AG04450 (cell line): ENCODE measurements around the gene RAB7B. TPM values are rescaled to one million over a fixed set of nuclear protein-coding genes. Genes with fewer than 3 reads are reported as not detected.

Experiments
- CTCF ChIA-PET: fragments of 300-600, 350-600 bp; formaldehyde crosslinking; extraction: SDS; loops from one replicate; lab custom pipeline; 2022; ENCODE audit warnings: antibody characterized with exemption, inconsistent platforms; lab: Charles Lee
- POLR2A ChIA-PET: fragments of 350-600 bp; formaldehyde crosslinking; extraction: SDS; loops from one replicate; lab custom pipeline; 2021; ENCODE audit warnings: antibody characterized with exemption, inconsistent platforms; lab: Yijun Ruan, JAX
- DNase-seq: peaks from one replicate; pipeline ENCODE4 v3.0.0-alpha.2; 2011; ENCODE audit warnings: low read depth, low spot score
- H3K27ac ChIP-seq: one replicate; pipeline ENCODE4 v1.5.1; 2012; ENCODE audit warnings: low read depth, low read length, control low read depth
- H3K27me3 ChIP-seq: one replicate; pipeline ENCODE4 v1.6.0; 2012; ENCODE audit warnings: low read length; ENCODE audit not compliant: control insufficient read depth, insufficient read depth
- H3K4me3 ChIP-seq: 2 replicates; pipeline ENCODE4 v1.5.1; 2011; ENCODE audit warnings: mild to moderate bottlenecking, low read depth, low read length, control low read depth
- H3K9me3 ChIP-seq: 2 replicates; pipeline ENCODE4 v1.5.1; 2012; ENCODE audit warnings: low read length; ENCODE audit not compliant: control insufficient read depth, insufficient read depth
- CTCF ChIP-seq: IDR thresholded peaks from 2 replicates; pipeline ENCODE4 v1.5.1; 2011; ENCODE audit warnings: low read depth, low read length, control low read depth, inconsistent platforms
- polyA plus RNA-seq: library from polyadenylated mRNA; depleted of rRNA; stranded (reverse); fragments of >200 nt; gene quantifications from 2 replicates; pipeline ENCODE4 v1.2.3, GENCODE V29; 2011

Gene RAB7B
- polyA plus RNA-seq, 1 experiment, result 17.5 TPM

GRCh38 chr1:205962821-205963221, 40.4 kb downstream of the RAB7B start:
- Histone ChIP-seq H3K27me3 (peaks cover 20% of the 10 kb centered on the region), H3K27ac (no peak overlapping the region), H3K4me3 (no peak overlapping the region), H3K9me3 (peaks cover 5% of the 10 kb centered on the region; the same call in 1 of the 2 replicates)
- DNase-seq, result no peak
- ChIA-PET CTCF (interaction anchor here (2.0 to 2.1 kb wide), 2 partner anchors 14 to 45 kb away, joined by 6 to 10 read pairs; no protein-coding TSS in a partner anchor), POLR2A (interaction anchor here (1.0 kb wide), 1 partner anchor 14 kb away, joined by 3 read pairs; no protein-coding TSS in a partner anchor)
- no peak for TF ChIP-seq CTCF

- Histone ChIP-seq H3K4me3 (no peak overlapping the region), H3K9me3 (peaks cover 5% of the 10 kb centered on the region; the same call in 1 of the 2 replicates), H3K27ac (no peak overlapping the region), H3K27me3 (peaks cover 22% of the 10 kb centered on the region)
- ChIA-PET CTCF (interaction anchor here (2.0 to 2.1 kb wide), 2 partner anchors 15 to 44 kb away, joined by 6 to 10 read pairs; no protein-coding TSS in a partner anchor), POLR2A (interaction anchor here (1.0 kb wide), 1 partner anchor 15 kb away, joined by 3 read pairs; no protein-coding TSS in a partner anchor)
- no peak for DNase-seq
- TF ChIP-seq CTCF, result no peak
Observed at GRCh38 chr1:205961991-205962820, 41.0 kb downstream of the RAB7B start.

GRCh38 chr1:205961405-205961804, 41.8 kb downstream of the RAB7B start:
- Histone ChIP-seq H3K27ac (no peak overlapping the region), H3K27me3 (peaks cover 28% of the 10 kb centered on the region), H3K9me3 (peaks cover 5% of the 10 kb centered on the region; the same call in 1 of the 2 replicates), H3K4me3 (no peak overlapping the region)
- POLR2A ChIA-PET, result no interaction called here
- CTCF ChIA-PET, result interaction anchor here (2.0 to 2.1 kb wide), 2 partner anchors 16 to 43 kb away, joined by 6 to 10 read pairs; no protein-coding TSS in a partner anchor
- TF ChIP-seq CTCF, result no peak
- no peak for DNase-seq

- peaks cover 41% of the 10 kb centered on the region for H3K27me3 ChIP-seq
- no peak overlapping the region for H3K4me3 ChIP-seq
- no peak overlapping the region for H3K27ac ChIP-seq
- CTCF ChIA-PET, result interaction anchor here (0.5 to 1.4 kb wide), 3 partner anchors 17 to 306 kb away, joined by 3 to 9 read pairs (median 3); no protein-coding TSS in a partner anchor
- POLR2A ChIA-PET, result no interaction called here
- H3K9me3 ChIP-seq, result peaks cover 5% of the 10 kb centered on the region; the same call in 1 of the 2 replicates
- no peak for DNase-seq
- no peak for TF ChIP-seq CTCF
Observed at GRCh38 chr1:205959789-205960188, 43.4 kb downstream of the RAB7B start.

GRCh38 chr1:205955499-205955898, 47.7 kb downstream of the RAB7B start:
- DNase-seq, result no peak
- no peak for TF ChIP-seq CTCF
- CTCF ChIA-PET, result no interaction called here
- POLR2A ChIA-PET, result no interaction called here
- no peak overlapping the region for H3K27ac ChIP-seq
- H3K9me3 ChIP-seq, result no peaks in the 10 kb centered on the region
- H3K4me3 ChIP-seq, result no peak overlapping the region
- peaks cover 55% of the 10 kb centered on the region for H3K27me3 ChIP-seq
